Muscle of back (tissue), 11 donors: ENCODE data around the gene PNKP. TPM values are rescaled to one million over a fixed set of nuclear protein-coding genes. Genes with fewer than 3 reads are reported as not detected.

Experiments
- DNase-seq, 3 donors: peaks; one replicate each; pipeline versions ENCODE4 v3.0.0 to v3.0.0-alpha.2; 2013
- polyA plus RNA-seq, 10 donors: library from polyadenylated mRNA; unstranded; fragments of 120-200 nt; gene quantifications; one replicate each; pipeline ENCODE4 v1.2.1, GENCODE V29; 2013; ENCODE audit not compliant: insufficient read length in 10 of 10

The PNKP gene
- polyA plus RNA-seq, 10 donors: 17.2 to 41.4 (median 26.2) TPM

DNA sequence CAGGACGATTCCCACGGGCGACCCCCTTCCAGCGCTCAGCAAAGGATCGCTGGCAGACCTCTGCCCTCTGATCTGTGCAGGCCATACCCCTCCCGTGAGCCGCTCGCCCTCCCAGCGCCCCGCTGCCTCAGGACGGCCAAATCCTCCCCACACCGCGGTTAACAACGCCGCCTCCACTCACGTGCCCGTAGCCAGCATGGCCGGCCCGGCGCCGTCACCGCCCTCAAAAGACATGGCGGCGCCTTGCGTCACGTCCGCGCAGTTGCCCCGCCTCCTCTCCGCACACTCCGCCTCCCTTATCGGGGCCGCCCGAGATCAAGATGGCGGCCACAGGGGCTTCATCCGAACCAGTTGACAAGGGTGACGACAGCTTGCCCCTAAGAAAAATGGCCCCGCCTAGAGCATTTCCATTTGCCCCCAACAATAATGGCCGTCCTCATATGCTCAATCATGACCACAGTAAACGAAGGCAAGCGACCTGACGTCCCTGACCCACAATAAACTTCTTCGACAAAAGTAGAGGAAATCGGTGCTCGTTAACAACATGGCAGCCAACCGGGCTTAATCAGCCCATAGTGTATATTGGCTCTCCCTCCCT, 9.1 kb upstream of the PNKP start:
- DNase-seq: peak; percentile 99 to 100 (median 99)

DNA sequence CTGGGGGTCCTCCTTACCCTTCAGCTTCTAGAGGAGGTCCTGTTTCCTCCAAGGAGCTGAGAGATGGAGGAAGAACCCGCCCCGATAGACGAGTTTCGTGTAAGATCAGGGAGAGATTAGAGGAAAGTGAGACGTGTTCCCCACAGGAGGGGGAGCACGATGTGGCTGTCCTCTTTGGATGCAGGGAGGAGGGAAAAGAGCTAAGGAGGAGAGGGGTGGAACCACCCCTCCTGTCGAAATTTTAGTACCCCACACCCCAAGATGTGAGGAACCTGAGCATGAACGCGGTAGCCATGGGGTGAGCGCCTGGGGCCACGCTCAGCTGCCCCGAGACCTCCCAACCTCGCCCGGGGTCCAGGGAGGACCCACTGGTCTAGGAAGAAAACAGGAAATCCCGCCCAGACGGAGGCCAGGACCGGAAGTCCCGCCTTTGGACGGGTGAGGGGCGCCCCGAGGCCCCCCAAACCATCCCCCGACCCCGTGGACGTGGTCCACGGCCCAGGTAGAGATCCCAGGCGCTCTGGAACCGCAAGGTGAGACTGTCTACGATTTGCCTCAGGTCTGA, 8.6 kb upstream of the PNKP start:
- peak; percentile 53 to 89 (median 81) for DNase-seq

- DNase-seq: peak in 1 of 3 donors; percentile 17
Observed at GRCh38 chr19:49875177-49875576, 7.8 kb upstream of the PNKP start.

- DNase-seq: no peak
Observed at GRCh38 chr19:49874503-49875157, 7.3 kb upstream of the PNKP start.

DNA sequence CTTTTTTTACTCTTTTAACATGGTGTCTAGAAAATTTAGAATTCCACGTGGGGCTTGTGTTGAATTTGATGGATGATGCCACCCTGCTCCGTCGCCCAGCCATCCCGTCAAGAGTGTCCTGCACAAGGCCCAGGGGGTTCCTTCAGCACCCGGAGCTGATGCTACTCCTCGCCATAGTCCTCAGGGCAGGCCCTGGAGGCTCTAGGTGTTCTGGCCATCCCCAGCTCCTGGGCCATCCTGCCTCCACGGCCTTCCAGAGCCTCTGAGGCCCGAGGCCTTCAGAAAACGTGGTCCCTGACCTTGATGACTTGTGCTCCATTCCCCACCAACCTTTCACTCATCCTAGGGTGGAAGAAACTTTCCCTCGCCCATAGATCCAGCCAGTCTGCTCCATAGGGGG, 6.5 kb upstream of the PNKP start:
- DNase-seq: no peak

DNA sequence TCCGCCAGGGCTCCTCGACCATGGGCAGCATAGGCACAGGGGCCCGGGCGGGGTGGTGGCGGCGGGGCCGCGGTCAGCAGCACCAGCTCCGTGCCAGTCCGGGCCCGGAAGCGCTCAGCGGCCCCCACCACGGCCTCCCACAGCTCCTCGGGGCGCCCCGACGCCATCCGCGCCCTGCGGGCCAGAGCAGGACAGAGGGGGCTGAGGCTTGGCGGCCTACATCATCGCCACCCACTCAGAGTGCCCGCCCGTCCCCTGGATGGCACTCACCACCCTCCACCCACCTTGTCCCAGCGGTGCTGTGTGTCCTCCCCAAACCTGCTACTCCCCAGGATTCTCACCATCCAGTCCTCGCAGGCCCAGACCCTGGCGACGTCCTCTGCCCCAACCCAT, 5.7 kb upstream of the PNKP start:
- DNase-seq: no peak

GRCh38 chr19:49872245-49873128, 5.1 kb upstream of the PNKP start:
- no peak for DNase-seq

DNA sequence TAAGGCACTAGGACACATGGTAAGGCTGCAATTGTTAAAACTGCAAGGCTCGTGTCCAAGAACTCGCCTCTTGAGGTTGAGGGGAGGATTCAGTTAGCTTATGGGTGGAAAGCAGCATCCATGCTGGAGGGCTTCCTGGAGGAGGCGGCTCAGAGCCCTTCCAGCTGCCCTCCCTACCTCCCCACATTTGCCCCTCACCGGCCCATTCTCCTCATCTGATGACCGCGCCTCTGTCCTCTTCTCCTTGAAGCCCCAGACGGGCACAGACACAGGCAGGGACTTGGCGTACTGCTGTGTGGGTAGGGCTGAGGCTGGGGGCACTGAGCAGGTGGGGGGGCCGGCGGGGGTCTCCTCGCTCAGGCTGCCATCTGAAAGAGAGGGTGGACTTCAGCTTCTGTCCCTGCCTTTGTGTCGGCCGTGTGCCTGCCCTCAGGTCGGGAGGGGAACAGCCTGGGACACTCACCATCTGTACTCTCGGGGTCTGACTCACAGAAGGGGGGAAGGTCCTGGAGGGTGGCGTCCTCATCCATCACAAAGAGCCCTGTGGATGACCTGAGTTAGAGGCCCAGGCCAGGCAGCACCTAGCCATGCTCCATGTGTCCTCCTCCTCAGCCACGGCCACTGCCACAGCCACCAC, 4.1 kb upstream of the PNKP start:
- no peak for DNase-seq

DNA sequence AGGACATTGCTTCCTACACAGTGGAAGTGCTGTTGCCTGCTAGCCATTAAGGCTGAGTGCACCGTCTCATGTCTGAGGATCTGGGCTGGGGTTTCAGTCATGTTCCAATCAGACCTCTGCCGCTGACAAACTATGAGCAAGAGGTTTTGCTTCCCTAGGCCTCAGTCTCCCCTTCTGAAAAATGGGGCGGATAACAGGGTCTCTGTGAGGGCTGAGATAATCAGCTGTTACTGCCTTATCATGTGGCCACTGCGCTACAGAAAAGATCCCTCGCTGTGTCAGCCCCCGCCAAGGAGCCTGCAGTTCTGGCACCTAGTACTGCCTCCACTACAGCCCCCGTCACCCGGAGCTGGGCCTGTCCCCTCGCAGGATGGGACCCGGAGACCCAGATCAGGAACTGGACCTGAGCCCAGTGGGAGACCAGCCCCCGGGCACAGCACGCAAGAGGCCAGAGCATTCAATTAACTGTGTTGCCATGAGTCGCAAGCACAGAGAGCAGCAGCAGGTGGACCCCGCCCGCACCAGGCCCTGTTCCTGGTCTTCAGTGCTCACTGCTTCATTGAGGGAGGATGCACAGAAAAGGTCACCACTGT, 3.0 kb upstream of the PNKP start:
- DNase-seq: no peak

DNA sequence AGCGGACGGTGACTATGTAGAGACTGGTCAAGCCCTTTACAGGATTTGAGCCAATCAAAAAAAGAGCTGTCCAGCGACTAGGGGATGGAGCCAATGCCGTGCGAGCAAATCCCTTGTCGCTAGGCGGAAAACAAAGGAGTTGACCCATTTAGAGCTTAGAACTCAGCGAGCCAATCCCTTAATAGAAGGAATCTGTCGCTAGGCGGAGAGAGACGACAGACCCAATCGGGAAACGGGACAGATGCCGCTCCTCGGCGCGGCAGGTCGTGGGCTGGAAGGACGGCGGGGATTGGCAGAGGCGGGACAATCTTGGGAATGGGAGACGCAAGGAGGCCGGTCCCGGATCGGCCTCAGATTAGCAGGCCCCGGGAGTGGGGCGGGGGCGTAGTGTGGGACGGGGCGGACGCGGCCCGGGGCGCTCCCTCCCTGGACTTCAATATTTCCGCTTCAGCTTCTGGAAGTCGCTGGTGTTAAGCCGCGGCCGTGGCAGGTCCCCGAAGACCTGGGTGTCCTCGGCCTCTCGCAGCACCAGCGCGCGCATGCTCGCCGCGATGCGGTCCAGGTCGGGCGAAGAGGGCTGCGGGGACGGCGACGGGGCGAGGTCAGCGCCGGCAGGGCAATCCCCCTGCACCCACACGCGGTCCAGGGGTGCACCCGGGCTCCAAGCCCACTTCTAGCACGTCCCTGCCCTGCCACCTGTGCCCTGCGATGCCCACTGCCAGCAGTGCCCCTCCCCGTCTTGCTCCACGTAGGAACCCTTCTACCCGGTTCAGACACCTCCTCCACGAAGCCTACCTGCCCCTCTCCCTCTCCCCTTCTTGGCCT, 2.3 kb upstream of the PNKP start:
- DNase-seq: peak; percentile 99 to 100 (median 100)

DNA sequence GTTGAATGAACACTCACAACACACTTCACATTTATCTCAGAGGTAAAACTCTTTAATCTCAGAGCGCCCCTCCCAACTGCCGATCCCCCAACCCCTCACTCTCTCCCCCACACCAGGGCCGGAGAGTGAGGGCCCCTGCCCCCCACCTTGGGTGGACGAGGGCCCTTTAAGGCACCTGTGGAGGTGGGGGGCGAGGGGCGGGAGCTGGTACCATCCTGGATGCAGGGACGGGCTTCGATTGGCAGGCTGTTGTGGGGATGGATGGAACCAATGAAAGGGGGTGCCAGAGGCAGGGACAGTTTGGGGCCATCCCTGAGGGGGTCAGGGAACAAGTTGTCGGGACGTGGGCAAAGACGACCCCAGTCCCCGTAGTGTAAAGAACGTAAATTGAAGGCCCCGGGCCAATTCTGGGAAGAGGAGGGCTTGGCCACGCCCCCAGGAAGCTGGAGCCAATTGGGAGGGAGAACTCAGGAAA, 1.7 kb upstream of the PNKP start:
- DNase-seq: no peak

DNA sequence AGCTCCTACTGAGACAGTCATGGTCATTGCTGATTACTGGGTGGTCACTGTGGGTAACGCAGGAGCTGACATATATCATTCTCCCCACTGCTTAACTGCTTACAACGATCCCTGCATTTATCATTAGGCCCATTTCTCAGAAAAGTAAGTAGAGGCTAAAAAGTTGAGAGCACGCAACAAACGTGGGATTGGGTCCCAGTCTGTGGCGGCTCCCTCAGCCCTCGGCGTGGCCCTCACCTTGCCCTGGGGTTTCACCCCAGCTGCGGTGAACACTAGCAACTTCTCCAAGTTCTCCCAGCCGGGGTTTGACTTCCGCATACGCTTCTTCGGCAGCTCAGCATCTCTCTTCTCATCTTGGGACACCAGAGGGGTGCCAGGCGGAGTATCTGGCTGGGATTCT, 2.5 kb downstream of the PNKP start:
- DNase-seq: no peak

GRCh38 chr19:49863935-49864320, 3.4 kb downstream of the PNKP start:
- no peak for DNase-seq

DNA sequence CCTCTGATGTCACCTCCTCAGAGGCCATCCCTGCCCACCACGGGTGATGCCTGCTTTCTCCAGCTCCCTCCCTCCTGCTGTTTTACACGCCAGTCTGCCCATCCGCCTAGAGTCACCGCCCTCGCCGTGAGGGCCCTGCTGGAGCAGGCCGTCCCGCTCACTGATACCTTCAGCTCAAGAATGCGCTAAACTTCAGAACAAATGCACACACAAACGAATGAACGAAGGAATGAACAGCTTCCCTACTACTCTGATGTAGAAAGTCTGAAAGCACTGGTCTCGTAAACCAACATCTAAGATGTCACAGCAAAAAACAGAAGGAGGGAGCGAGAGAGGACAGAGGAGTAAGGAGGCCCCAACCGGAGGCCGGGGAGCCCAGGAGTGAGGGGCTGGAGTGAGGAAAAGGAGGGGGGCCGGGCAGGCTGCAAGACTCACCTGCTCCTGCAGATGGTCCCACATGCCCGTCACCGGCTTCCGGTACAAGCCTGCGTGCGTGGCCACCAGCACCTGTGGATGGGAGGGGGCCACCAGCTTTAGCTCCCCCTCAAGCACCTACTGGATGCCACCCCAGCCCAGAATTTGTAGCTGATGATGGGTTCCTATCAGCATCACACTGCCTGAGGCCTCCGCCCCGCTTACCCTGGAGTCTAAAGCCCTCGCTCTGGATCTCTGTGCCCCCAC, 4.0 kb downstream of the PNKP start:
- DNase-seq: no peak

DNA sequence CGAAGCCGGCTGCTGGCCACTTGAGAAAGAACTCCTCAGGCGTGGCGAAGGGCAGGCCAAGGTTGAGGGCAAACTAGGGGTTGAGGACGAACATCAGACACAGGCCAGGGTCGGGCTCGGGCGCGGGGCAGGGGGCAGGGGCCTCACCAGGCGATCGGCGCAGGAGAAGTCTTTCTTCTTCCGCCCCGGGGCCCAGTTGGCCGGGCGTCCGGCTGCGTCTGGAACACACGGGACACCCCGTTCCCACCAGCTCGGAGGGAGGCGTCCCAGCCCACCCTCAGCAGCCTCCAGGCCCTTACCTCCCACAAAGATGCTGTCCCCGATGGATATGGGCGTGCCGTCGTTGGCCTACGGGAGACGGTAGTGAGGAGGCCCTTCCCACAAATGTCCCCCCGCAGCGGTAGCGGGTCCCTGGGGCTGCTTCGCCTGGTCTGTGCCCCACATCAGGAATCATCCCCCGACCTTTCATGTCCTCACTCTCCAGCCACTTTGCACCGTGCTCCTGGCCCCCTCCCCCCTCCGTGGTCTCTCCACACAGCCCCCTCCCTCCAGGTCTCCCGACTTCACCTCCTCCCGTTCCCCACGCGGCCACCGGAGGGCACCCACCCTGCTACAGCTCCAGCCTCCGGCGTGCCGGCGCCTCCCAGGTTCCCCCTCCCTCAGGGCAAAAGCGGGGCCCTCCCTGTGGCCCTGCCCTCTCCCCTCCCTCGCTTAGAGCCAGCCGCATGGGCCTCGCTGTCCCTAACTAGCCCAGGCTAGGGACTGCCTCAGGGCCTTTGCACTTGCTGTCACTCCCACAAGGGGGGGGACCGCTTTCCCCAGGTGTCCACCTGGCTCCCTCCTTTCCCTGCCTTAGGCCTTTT, 4.8 kb downstream of the PNKP start:
- no peak for DNase-seq

GRCh38 chr19:49861541-49862378, 5.6 kb downstream of the PNKP start:
- no peak for DNase-seq

GRCh38 chr19:49861107-49861506, 6.3 kb downstream of the PNKP start:
- peak in 1 of 3 donors; percentile 66 for DNase-seq
